Muscle layer of colon (tissue), 2 donors: Measurements from ENCODE around the gene CIT.

ENCODE experiments used
- H3K27ac ChIP-seq: one replicate; pipeline ENCODE4 v1.7.0; 2013; ENCODE audit warnings: low read depth, mild to moderate bottlenecking, low read length, moderate library complexity
- H3K27me3 ChIP-seq, 2 donors: one replicate each; pipeline ENCODE4 v1.7.0; 2013; ENCODE audit warnings: low read length in 2 of 2, mild to moderate bottlenecking in 2 of 2; ENCODE audit not compliant: insufficient read depth in 2 of 2, control insufficient read depth in 1 of 2
- H3K36me3 ChIP-seq: one replicate; pipeline ENCODE4 v1.7.0; 2013; ENCODE audit warnings: mild to moderate bottlenecking, low read length; ENCODE audit not compliant: insufficient read depth
- H3K4me1 ChIP-seq: one replicate; pipeline ENCODE4 v1.7.0; 2013; ENCODE audit warnings: mild to moderate bottlenecking, low read length; ENCODE audit not compliant: insufficient read depth
- H3K4me3 ChIP-seq, 2 donors: one replicate each; pipeline ENCODE4 v1.7.0; 2013; ENCODE audit warnings: low read length in 2 of 2, low read depth in 1 of 2, mild to moderate bottlenecking in 1 of 2, moderate library complexity in 1 of 2
- H3K9ac ChIP-seq: one replicate; pipeline ENCODE4 v1.7.0; 2013; ENCODE audit warnings: low read length
- H3K9me3 ChIP-seq: one replicate; pipeline ENCODE4 v1.7.0; 2013; ENCODE audit warnings: mild to moderate bottlenecking, low read length
- donor health status: abdominal sarcoma.
- donor health status: Adenocarcinoma of cecum.

CIT gene, protein sequence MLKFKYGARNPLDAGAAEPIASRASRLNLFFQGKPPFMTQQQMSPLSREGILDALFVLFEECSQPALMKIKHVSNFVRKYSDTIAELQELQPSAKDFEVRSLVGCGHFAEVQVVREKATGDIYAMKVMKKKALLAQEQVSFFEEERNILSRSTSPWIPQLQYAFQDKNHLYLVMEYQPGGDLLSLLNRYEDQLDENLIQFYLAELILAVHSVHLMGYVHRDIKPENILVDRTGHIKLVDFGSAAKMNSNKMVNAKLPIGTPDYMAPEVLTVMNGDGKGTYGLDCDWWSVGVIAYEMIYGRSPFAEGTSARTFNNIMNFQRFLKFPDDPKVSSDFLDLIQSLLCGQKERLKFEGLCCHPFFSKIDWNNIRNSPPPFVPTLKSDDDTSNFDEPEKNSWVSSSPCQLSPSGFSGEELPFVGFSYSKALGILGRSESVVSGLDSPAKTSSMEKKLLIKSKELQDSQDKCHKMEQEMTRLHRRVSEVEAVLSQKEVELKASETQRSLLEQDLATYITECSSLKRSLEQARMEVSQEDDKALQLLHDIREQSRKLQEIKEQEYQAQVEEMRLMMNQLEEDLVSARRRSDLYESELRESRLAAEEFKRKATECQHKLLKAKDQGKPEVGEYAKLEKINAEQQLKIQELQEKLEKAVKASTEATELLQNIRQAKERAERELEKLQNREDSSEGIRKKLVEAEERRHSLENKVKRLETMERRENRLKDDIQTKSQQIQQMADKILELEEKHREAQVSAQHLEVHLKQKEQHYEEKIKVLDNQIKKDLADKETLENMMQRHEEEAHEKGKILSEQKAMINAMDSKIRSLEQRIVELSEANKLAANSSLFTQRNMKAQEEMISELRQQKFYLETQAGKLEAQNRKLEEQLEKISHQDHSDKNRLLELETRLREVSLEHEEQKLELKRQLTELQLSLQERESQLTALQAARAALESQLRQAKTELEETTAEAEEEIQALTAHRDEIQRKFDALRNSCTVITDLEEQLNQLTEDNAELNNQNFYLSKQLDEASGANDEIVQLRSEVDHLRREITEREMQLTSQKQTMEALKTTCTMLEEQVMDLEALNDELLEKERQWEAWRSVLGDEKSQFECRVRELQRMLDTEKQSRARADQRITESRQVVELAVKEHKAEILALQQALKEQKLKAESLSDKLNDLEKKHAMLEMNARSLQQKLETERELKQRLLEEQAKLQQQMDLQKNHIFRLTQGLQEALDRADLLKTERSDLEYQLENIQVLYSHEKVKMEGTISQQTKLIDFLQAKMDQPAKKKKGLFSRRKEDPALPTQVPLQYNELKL (N-terminal part only)

DNA sequence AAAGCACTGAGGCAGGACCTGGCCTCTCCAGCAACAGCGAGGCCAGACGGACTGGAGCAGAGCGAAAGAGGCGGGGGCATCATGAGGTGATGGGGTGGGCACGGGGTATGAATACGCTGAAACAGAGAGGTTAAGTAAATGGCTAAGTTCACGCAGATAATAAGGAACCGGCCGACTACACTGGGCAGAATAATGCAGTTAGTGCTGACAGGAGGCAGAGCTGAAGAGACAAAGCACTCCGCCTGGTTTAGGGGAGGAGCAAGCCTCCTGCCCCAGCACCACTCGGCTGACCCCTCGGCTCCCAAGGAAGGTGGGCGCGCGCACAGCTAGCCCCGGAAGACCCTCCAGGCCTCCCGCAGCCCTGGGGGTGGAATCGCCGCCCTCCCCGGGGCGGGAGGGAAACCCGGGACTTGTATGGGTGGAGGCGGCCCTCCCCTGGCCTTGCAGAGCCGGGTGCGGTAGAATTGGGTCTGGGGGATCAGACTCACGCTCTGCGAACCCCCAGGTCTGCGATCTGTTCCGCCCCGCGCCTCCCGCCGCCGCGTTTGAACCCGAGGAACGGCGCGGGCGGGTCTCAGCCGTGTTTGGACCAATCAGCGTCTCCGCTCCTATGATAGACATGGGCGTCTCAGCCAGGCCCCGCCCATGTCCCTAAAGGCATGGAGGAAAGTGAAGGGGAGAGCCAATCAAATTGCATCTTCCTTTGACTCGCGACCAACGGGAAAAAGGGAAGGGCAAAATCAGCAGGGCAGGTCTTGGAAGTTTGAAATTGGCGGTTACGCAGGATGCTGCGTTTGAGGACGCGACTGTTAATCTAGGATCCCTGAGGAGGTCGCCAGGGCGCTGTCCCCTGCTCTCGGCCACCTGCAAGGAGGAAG lies at the start of gene CIT:
CIT (minus strand) TSS at position 560 of the 878 bp plus-strand sequence. CDS start 1,152 bp downstream, outside the sequence.
- H3K4me3 ChIP-seq: peak within 1 kb of the TSS; percentile 58 to 82
- no peaks in the 10 kb centered on the region for H3K27me3 ChIP-seq
- no peaks in the 10 kb centered on the region for H3K36me3 ChIP-seq
- peak within 1 kb of the TSS; percentile 9 for H3K9ac ChIP-seq
- H3K27ac ChIP-seq: no peak within 1 kb of the TSS
- H3K9me3 ChIP-seq: no peaks in the 10 kb centered on the region
- peaks cover 10% of the 10 kb centered on the region for H3K4me1 ChIP-seq

DNA sequence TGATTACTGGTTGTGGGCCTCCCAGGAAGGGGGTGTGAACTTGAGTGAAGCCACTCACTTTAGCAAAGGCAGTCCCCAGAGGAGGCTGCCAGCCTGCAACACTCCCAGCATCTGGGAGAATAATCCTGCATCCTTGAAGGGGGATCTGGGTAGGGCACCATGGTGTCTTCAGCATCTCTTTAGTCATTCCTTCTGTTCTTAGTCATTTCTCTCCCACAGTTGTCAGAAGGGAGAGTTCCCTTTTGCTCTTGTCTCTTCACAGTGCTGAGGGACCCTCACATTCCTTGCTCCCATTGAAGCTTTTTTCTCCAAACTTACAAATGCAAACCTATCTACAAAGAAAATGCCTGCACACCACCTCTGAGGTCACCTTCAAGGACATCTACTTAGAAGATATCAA lies 48.1 kb upstream of the CIT start:
- Histone ChIP-seq H3K27me3 (no peaks in the 10 kb centered on the region), H3K9ac (no peak overlapping the region), H3K4me3 (no peak overlapping the region), H3K9me3 (no peaks in the 10 kb centered on the region), H3K4me1 (no peaks in the 10 kb centered on the region), H3K36me3 (no peaks in the 10 kb centered on the region), H3K27ac (no peak overlapping the region)

DNA sequence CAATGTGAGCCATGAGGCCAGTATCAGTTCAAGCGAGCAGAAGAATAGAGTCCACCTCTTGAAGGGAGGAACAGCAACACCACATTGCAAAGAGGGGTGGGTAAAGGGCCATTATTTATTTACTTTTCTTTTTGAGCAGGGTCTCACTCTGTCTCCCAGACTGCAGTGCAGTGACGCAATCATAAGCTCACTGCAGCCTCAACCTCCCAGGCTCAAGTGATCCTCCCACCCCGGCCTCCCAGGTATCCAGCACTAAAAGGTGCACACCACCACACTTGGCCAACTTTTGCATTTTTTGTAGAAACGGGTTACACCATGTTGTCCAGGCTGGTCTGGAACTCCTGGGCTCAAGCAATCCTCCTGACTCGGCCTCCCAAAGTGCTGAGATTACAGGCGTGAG lies 42.9 kb upstream of the CIT start:
- Histone ChIP-seq H3K27me3 (no peaks in the 10 kb centered on the region), H3K9ac (no peak overlapping the region), H3K36me3 (no peaks in the 10 kb centered on the region), H3K4me1 (no peaks in the 10 kb centered on the region), H3K4me3 (no peak overlapping the region), H3K27ac (no peak overlapping the region), H3K9me3 (no peaks in the 10 kb centered on the region)

DNA sequence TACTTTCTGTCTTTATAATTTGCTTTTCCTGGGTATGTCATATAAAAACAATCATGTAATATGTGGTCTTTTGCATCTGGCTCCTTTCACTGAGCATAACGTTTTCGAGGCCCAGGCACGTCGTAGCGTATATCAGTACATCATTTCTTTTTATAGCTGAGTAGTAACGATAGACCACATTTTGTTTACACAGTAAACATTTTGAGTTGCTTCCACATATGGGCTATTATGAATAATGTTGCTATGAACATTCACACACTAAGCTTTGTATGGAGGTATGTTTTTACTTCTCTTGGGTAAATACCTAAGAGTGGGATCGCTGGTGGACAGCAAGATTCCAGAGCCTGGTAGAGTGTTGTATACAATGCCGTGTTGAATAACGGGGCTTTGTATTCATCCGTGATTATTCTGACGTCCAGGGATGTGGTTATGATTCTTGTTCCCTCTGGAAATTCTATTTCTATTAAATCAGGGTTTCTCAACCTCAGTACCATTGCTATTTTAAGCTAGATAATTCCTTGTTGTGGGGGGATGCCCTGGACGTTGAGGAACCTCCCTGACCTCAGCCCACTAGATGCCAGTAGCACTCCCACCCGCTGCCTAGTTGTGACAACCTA lies 38.9 kb upstream of the CIT start:
- no peak overlapping the region for H3K4me3 ChIP-seq
- no peak overlapping the region for H3K27ac ChIP-seq
- no peaks in the 10 kb centered on the region for H3K9me3 ChIP-seq
- H3K4me1 ChIP-seq: no peaks in the 10 kb centered on the region
- H3K27me3 ChIP-seq: no peaks in the 10 kb centered on the region
- H3K9ac ChIP-seq: no peak overlapping the region
- no peaks in the 10 kb centered on the region for H3K36me3 ChIP-seq

DNA sequence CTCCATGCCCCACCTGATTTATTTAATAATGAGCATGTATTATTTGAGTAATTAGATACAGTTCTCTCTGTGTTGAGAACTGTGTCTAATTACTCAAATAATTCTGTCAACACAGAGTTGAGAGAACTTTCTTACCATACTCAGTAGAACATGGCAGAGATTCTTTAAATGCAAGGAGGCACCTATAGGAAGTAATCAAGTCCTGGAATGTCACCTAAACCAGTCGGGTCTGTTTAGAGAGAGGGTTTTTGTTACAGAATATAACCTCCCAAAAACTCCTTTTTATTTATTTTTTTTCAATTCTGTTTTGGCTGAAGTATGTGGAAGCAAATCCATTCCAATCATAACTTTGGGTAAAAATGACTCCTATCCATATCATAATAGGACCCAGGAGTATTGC lies 37.5 kb upstream of the CIT start:
- no peak overlapping the region for H3K27ac ChIP-seq
- no peaks in the 10 kb centered on the region for H3K36me3 ChIP-seq
- no peak overlapping the region for H3K9ac ChIP-seq
- no peak overlapping the region for H3K4me3 ChIP-seq
- no peaks in the 10 kb centered on the region for H3K27me3 ChIP-seq
- no peaks in the 10 kb centered on the region for H3K9me3 ChIP-seq
- no peaks in the 10 kb centered on the region for H3K4me1 ChIP-seq

DNA sequence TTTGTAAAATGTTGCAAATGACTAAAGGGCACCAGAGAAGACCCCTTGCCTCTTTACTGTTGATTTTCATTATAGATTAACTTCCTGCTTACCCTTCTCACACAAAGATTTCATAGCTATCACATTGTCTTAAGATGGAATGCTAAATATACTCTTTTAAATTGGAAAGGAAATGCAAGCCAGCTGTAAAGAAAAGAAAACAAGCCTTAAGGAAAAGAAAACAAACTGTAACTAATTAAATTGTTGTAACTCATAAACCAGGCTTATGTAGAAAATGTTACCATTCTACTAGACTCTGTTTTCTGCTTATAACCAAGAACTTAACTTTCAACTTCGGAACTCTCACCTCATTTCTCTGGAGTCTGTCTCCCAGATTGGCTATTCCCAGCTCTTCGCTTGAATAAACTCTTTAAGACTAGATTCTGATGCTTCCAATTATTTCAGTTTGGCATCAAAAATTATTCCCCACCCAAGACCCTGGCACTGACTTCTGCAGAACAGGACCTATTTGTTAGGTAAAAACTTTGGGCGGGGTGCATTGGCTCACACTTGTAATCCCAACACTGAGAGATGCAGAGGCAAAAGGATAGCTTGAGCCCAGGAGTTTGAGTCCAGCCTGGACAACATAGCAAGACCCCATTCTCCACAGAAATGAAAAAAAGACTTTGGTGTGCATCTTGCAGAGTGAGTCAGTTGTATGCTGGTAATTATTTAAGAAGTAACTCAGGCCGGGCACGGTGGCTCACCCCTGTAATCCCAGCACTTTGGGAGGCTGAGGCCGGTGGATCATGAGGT lies 36.6 kb upstream of the CIT start:
- no peaks in the 10 kb centered on the region for H3K4me1 ChIP-seq
- no peak overlapping the region for H3K9ac ChIP-seq
- no peak overlapping the region for H3K27ac ChIP-seq
- no peaks in the 10 kb centered on the region for H3K36me3 ChIP-seq
- no peaks in the 10 kb centered on the region for H3K9me3 ChIP-seq
- no peaks in the 10 kb centered on the region for H3K27me3 ChIP-seq
- H3K4me3 ChIP-seq: no peak overlapping the region

DNA sequence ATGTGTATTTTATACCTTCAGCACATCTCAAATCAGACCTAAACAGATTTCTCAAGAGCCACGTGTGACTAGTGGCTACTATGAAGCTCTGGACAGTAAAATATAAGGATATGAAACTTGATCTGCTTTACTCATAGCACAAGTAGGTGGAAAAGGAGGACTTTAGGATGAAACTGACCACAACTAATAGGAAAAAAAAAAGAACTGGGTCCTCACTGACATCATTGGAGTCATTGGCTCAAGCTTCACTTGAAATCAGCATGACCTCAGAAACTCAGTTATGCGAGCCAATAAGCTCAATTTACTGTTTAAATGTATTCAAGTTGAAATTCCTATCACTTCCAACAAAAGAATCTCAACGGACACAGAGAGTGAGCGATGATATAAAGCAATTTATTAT lies 34.1 kb upstream of the CIT start:
- Histone ChIP-seq H3K27ac (no peak overlapping the region), H3K9ac (no peak overlapping the region), H3K4me1 (no peaks in the 10 kb centered on the region), H3K4me3 (no peak overlapping the region), H3K9me3 (no peaks in the 10 kb centered on the region), H3K36me3 (no peaks in the 10 kb centered on the region), H3K27me3 (no peaks in the 10 kb centered on the region)

DNA sequence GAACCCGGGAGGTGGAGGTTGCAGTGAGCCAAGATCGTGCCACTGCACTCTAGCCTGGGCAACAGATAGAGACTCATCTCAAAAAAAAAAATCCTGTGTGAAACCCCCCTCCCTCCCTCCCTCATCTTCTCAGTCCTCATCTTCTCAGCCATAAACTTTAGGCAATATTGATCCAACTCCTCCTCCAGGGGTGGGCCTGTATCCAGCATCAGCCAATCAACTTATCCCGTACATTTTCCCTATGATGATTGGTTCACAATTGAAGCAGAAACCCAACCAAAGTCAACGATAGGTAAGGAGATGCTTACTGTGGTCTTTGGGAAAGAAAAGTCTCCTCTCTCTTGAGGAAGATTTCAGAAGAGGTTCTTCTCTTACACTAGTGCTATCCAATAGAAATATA lies 33.5 kb upstream of the CIT start:
- Histone ChIP-seq H3K4me1 (no peaks in the 10 kb centered on the region), H3K27ac (no peak overlapping the region), H3K9me3 (no peaks in the 10 kb centered on the region), H3K9ac (no peak overlapping the region), H3K27me3 (no peaks in the 10 kb centered on the region), H3K36me3 (no peaks in the 10 kb centered on the region), H3K4me3 (no peak overlapping the region)

DNA sequence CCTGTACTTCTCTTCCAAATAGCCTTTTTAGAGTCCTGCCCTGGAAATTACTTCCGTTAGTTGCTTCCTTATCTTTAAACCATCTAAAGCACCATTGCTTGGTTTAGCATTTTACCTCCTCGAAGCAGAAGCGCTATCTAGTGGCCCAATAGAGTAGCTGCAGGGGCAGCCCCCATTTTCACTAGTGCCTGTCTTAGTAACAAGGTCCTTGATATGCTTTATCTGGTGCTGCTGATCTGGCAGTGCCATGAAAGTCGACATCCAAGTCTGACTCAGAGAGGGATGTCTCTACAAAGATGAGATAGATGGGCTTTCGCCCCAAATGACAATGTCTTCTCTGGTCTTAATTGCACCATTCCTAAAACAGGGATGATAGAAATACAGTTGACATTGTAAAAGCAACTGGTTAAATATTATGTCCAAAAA lies 25.0 kb upstream of the CIT start:
- no peaks in the 10 kb centered on the region for H3K27me3 ChIP-seq
- no peaks in the 10 kb centered on the region for H3K4me1 ChIP-seq
- no peak overlapping the region for H3K9ac ChIP-seq
- H3K36me3 ChIP-seq: no peaks in the 10 kb centered on the region
- no peaks in the 10 kb centered on the region for H3K9me3 ChIP-seq
- no peak overlapping the region for H3K4me3 ChIP-seq
- H3K27ac ChIP-seq: no peak overlapping the region

DNA sequence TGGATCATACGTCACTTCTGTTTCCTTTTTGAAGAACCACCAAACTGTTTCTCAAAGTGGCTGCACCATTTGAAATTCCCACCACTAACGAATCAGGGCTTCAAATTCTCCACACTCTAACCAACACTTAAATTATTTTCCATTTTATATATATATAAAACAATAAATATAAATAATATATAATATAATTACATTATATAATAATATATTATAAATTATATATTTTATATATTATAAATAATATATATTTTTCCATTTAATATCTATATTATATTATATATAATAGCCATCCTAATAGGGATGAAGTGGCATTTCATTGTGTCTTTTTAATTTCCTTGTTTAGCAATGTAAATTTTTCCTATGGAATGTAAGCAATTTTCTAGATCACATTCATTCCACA lies 24.6 kb upstream of the CIT start:
- Histone ChIP-seq H3K27me3 (no peaks in the 10 kb centered on the region), H3K4me3 (no peak overlapping the region), H3K4me1 (no peaks in the 10 kb centered on the region), H3K27ac (no peak overlapping the region), H3K9me3 (no peaks in the 10 kb centered on the region), H3K36me3 (no peaks in the 10 kb centered on the region), H3K9ac (no peak overlapping the region)
